Omental fat pad (tissue), 4 donors: ENCODE results near the gene OTUB1. TPM values are rescaled to one million over a fixed set of nuclear protein-coding genes. Genes with fewer than 3 reads are reported as not detected.

Experiments used
- ATAC-seq: fragments of 150-250 bp; one replicate; pipeline ENCODE4 v1.9.1; 2016; ENCODE audit warnings: mild to moderate bottlenecking, moderate library complexity; ENCODE audit not compliant: low FRiP score
- DNase-seq: peaks from one replicate; pipeline ENCODE4 v3.0.0-alpha.2; 2019; ENCODE audit warnings: low spot score
- CTCF ChIP-seq, 3 donors: fragments of 450-650 bp; IDR thresholded peaks; one replicate each; pipeline ENCODE4 v1.5.1; 2016 to 2017; ENCODE audit warnings: antibody characterized with exemption in 3 of 3, mild to moderate bottlenecking in 3 of 3, moderate library complexity in 2 of 3
- total RNA-seq, 4 donors: library from RNA; depleted of rRNA; stranded (reverse); fragments of >200 nt; gene quantifications; one replicate each; pipeline ENCODE4 v1.1.0, GENCODE V29; 2016

OTUB1 gene
- total RNA-seq, 4 donors from 2014 or later: 44.4 to 59.2 (median 52.5) TPM

GRCh38 chr11:64023712-64024710, 37.8 kb downstream of the OTUB1 start:
- no peak for DNase-seq
- no peak for TF ChIP-seq CTCF (IDR thresholded peaks at IDR 0.05)
- ATAC-seq: no peak

GRCh38 chr11:64025205-64025604, 39.0 kb downstream of the OTUB1 start:
- no peak for TF ChIP-seq CTCF (IDR thresholded peaks at IDR 0.05)
- DNase-seq (no peak), ATAC-seq (no peak)

- ATAC-seq: no peak
- TF ChIP-seq CTCF (IDR thresholded peaks at IDR 0.05): no peak
- no peak for DNase-seq
Measured at GRCh38 chr11:64026575-64027205, 40.5 kb downstream of the OTUB1 start.

GRCh38 chr11:64027651-64028397, 41.6 kb downstream of the OTUB1 start:
- DNase-seq (no peak), ATAC-seq (peak; percentile 20)
- no peak for TF ChIP-seq CTCF (IDR thresholded peaks at IDR 0.05)

GRCh38 chr11:64028398-64029115, 42.3 kb downstream of the OTUB1 start:
- ATAC-seq: no peak
- DNase-seq: no peak
- TF ChIP-seq CTCF (IDR thresholded peaks at IDR 0.05): no peak

GRCh38 chr11:64029773-64030172, 43.5 kb downstream of the OTUB1 start:
- no peak for ATAC-seq
- no peak for TF ChIP-seq CTCF (IDR thresholded peaks at IDR 0.05)
- no peak for DNase-seq
